Liver (tissue), 3 donors: ENCODE results near the gene ANKLE1.

Experiments used
- ATF3 ChIP-seq: IDR thresholded peaks from 2 replicates; pipeline ENCODE4 v1.6.1; 2016; ENCODE audit warnings: antibody characterized with exemption
- CTCF ChIP-seq: fragments of 150-350 bp; IDR thresholded peaks from 2 replicates; pipeline ENCODE4 v1.5.1; 2017; ENCODE audit warnings: improper control_type of control experiment, low read depth, low read length; ENCODE audit not compliant: missing input control
- EGR1 ChIP-seq, 2 donors: IDR thresholded peaks; 2 replicates each; pipeline ENCODE4 v1.6.1; 2016 to 2018; ENCODE audit warnings: antibody characterized with exemption in 2 of 2, low read depth in 2 of 2
- GABPA ChIP-seq, 2 donors: IDR thresholded peaks in 1 of 2; conservative IDR thresholded peaks in 1 of 2; 2 replicates each; pipeline ENCODE4 v1.6.1; 2016; ENCODE audit warnings: antibody characterized with exemption in 2 of 2, mild to moderate bottlenecking in 1 of 2, moderate library complexity in 1 of 2
- JUND ChIP-seq, 2 donors: IDR thresholded peaks; 2 replicates each; pipeline ENCODE4 v1.6.1; 2016; ENCODE audit warnings: antibody characterized with exemption in 2 of 2
- MAX ChIP-seq: IDR thresholded peaks from 2 replicates; pipeline ENCODE4 v1.6.1; 2016; ENCODE audit warnings: antibody characterized with exemption
- RAD21 ChIP-seq, 2 donors: IDR thresholded peaks; 2 replicates each; pipeline ENCODE4 v1.6.1; 2016; ENCODE audit warnings: antibody characterized with exemption in 2 of 2, mild to moderate bottlenecking in 2 of 2
- SP1 ChIP-seq: IDR thresholded peaks from 2 replicates; pipeline ENCODE4 v1.6.1; 2018; ENCODE audit warnings: antibody characterized with exemption, mild to moderate bottlenecking
- YY1 ChIP-seq: IDR thresholded peaks from 2 replicates; pipeline ENCODE4 v1.6.1; 2016; ENCODE audit warnings: antibody characterized with exemption, mild to moderate bottlenecking
- donor health status: healthy.
- donor health status: healthy.

- TF ChIP-seq CTCF (peak; percentile 62), YY1 (no peak), JUND (IDR thresholded peaks at IDR 0.05) (no peak), MAX (no peak), RAD21 (IDR thresholded peaks at IDR 0.05) (peak in 1 of 2 donors; percentile 28), GABPA (IDR thresholded peaks at IDR 0.05 in 1 of 2, conservative IDR thresholded peaks at IDR 0.05 in 1 of 2) (no peak), SP1 (peak; percentile 90), EGR1 (IDR thresholded peaks at IDR 0.05; ENCODE audit: low read depth in 2 of 2) (no peak), ATF3 (no peak)
Measured at GRCh38 chr19:17303167-17303939, 21.7 kb downstream of the ANKLE1 start, which contains the start of gene ABHD8.
